A549 (cell line): ENCODE results near the gene MYH15. TPM values are rescaled to one million over a fixed set of nuclear protein-coding genes. Genes with fewer than 3 reads are reported as not detected.
A peak's percentile ranks its signal among the peaks of the same experiment; 100 is the strongest.

Source experiments
- ATAC-seq, 2 experiments: fragments of 200-7000 bp in 1 of 2; fragments of >200 bp in 1 of 2; cut with Nextera tagmentation in 1 of 2; cut with Tn5 transposase in 1 of 2; 3 replicates each; pipeline versions ENCODE4 v1.8.0 to v1.9.1; 2018 to 2020; ENCODE audit warnings: mild to moderate bottlenecking in 1 of 2, moderate library complexity in 1 of 2
- CTCF ChIA-PET: fragments of 300-600 bp; sonication (Branson Sonifier 250); formaldehyde crosslinking; extraction: SDS; loops from one replicate; lab custom pipeline; 2021; ENCODE audit warnings: antibody characterized with exemption, inconsistent platforms; lab: Yijun Ruan, JAX
- POLR2A ChIA-PET: fragments of 350-600 bp; formaldehyde crosslinking; extraction: SDS; loops from one replicate; lab custom pipeline; 2021; ENCODE audit warnings: antibody characterized with exemption, inconsistent platforms; lab: Yijun Ruan, JAX
- DNase-seq, 2 experiments: peaks; one replicate each; pipeline versions ENCODE4 v3.0.0 to v3.0.0-alpha.2; 2011 to 2016; ENCODE audit warnings: low read depth in 1 of 2, low spot score in 1 of 2
- FAIRE-seq: peaks from 2 replicates; lab custom pipeline; 2011; peaks lifted over from hg19 to GRCh38; lab: Jason Lieb, UNC
- H3K27ac ChIP-seq, 2 experiments: fragments of >200 bp; sonication (Bioruptor Twin); formaldehyde crosslinking; 3 replicates each; pipeline ENCODE4 v1.5.1; 2016 to 2017
- H3K4me1 ChIP-seq: fragments of >200 bp; sonication (Bioruptor Twin); formaldehyde crosslinking; 3 replicates; pipeline ENCODE4 v1.6.1; 2016
- H3K4me2 ChIP-seq: fragments of >200 bp; sonication (Bioruptor Twin); formaldehyde crosslinking; 3 replicates; pipeline ENCODE4 v1.6.1; 2016
- H3K4me3 ChIP-seq: fragments of >200 bp; sonication (Bioruptor Twin); formaldehyde crosslinking; 3 replicates; pipeline ENCODE4 v1.5.1; 2016
- H3K9me3 ChIP-seq: fragments of >200 bp; sonication (Bioruptor Twin); formaldehyde crosslinking; 3 replicates; pipeline ENCODE4 v1.6.1; 2016
- BCL3 ChIP-seq: fragments of >200 bp; sonication (Bioruptor Twin); formaldehyde crosslinking; IDR thresholded peaks from 3 replicates; pipeline ENCODE4 v1.6.1; 2016
- BHLHE40 ChIP-seq: IDR thresholded peaks from 2 replicates; pipeline ENCODE4 v1.6.1; 2012; ENCODE audit warnings: low read depth, low read length, inconsistent platforms
- CBX8 ChIP-seq: fragments of 200-600 bp; sonication (generic); IDR thresholded peaks from 2 replicates; pipeline ENCODE4 v1.6.1; 2016
- CEBPB ChIP-seq, 2 experiments: fragments of >200 bp in 1 of 2; sonication (Bioruptor Twin) in 1 of 2; formaldehyde crosslinking in 1 of 2; IDR thresholded peaks; 2 replicates each; pipeline ENCODE4 v1.6.1; 2012 to 2016
- CTCF ChIP-seq: fragments of >200 bp; sonication (Bioruptor Twin); formaldehyde crosslinking; IDR thresholded peaks from 3 replicates; pipeline ENCODE4 v1.5.1; 2016
- EHF ChIP-seq: fragments of 250-450 bp; sonication (Bioruptor Pico); IDR thresholded peaks from 2 replicates; pipeline ENCODE4 v1.5.0; 2020; ENCODE audit warnings: mild to moderate bottlenecking
- FOSB ChIP-seq: fragments of 250-450 bp; sonication (Bioruptor Pico); IDR thresholded peaks from 2 replicates; pipeline ENCODE4 v1.5.0; 2020; ENCODE audit warnings: mild to moderate bottlenecking, moderate library complexity
- FOXS1 ChIP-seq: fragments of 250-450 bp; sonication (Bioruptor Pico); IDR thresholded peaks from 2 replicates; pipeline ENCODE4 v1.5.0; 2020; ENCODE audit warnings: mild to moderate bottlenecking, moderate library complexity
- HDAC2 ChIP-seq: fragments of 200-600 bp; sonication (generic); IDR thresholded peaks from 2 replicates; pipeline ENCODE4 v1.6.1; 2016
- HOXA7 ChIP-seq: fragments of 250-450 bp; sonication (Bioruptor Pico); IDR thresholded peaks from 2 replicates; pipeline ENCODE4 v1.5.0; 2020; ENCODE audit warnings: mild to moderate bottlenecking, moderate library complexity
- HOXB13 ChIP-seq: fragments of 250-450 bp; sonication (Bioruptor Pico); IDR thresholded peaks from 2 replicates; pipeline ENCODE4 v1.5.0; 2020; ENCODE audit warnings: low read depth, mild to moderate bottlenecking, moderate library complexity
- JUN ChIP-seq, 2 experiments: fragments of >200 bp; sonication (Bioruptor Twin); formaldehyde crosslinking; IDR thresholded peaks; 2 replicates in 1 of 2; 3 replicates in 1 of 2; pipeline ENCODE4 v1.6.1; 2016 to 2017
- JUNB ChIP-seq: fragments of >200 bp; sonication (Bioruptor Twin); formaldehyde crosslinking; IDR thresholded peaks from 2 replicates; pipeline ENCODE4 v1.6.1; 2016
- KDM1A ChIP-seq: fragments of 200-600 bp; sonication (generic); IDR thresholded peaks from 2 replicates; pipeline ENCODE4 v1.6.1; 2016; ENCODE audit warnings: low read depth, mild to moderate bottlenecking
- MAFK ChIP-seq: fragments of 450-650 bp; IDR thresholded peaks from 2 replicates; pipeline ENCODE4 v1.6.1; 2014; ENCODE audit not compliant: partially characterized antibody
- MAZ ChIP-seq: fragments of 150-350 bp; IDR thresholded peaks from 2 replicates; pipeline ENCODE4 v1.6.1; 2014; ENCODE audit warnings: antibody characterized with exemption, low read depth, low read length, borderline replicate concordance
- PHF8 ChIP-seq: fragments of 200-600 bp; sonication (generic); IDR thresholded peaks from 2 replicates; pipeline ENCODE4 v1.6.1; 2016; ENCODE audit warnings: low read depth, mild to moderate bottlenecking, antibody characterized with exemption, moderate library complexity, borderline replicate concordance
- POLR2A ChIP-seq: IDR thresholded peaks from 2 replicates; pipeline ENCODE4 v1.6.1; 2012; ENCODE audit warnings: mild to moderate bottlenecking, low read length
- POLR2AphosphoS2 ChIP-seq: conservative IDR thresholded peaks from 2 replicates; pipeline ENCODE4 v1.6.1; 2012; ENCODE audit warnings: low read length, improper control_type of control experiment, inconsistent platforms
- RARB ChIP-seq: fragments of 250-450 bp; sonication (Bioruptor Pico); IDR thresholded peaks from 2 replicates; pipeline ENCODE4 v1.8.0; 2021; ENCODE audit warnings: mild to moderate bottlenecking, moderate library complexity
- RCOR1 ChIP-seq: fragments of 150-350 bp; IDR thresholded peaks from 2 replicates; pipeline ENCODE4 v1.6.1; 2014; ENCODE audit warnings: antibody characterized with exemption, low read length, low read depth
- RFX5 ChIP-seq: fragments of 450-650 bp; IDR thresholded peaks from 2 replicates; pipeline ENCODE4 v1.7.1; 2014; ENCODE audit warnings: antibody characterized with exemption, mild to moderate bottlenecking, moderate library complexity
- RNF2 ChIP-seq: fragments of 200-600 bp; sonication (generic); IDR thresholded peaks from 2 replicates; pipeline ENCODE4 v1.6.1; 2016; ENCODE audit warnings: low read depth, mild to moderate bottlenecking, antibody characterized with exemption, moderate library complexity, borderline replicate concordance
- SMC3 ChIP-seq: fragments of >200 bp; sonication (Bioruptor Twin); formaldehyde crosslinking; IDR thresholded peaks from 3 replicates; pipeline ENCODE4 v1.6.1; 2018; ENCODE audit warnings: inconsistent platforms
- TFCP2L1 ChIP-seq: fragments of 250-450 bp; sonication (Bioruptor Pico); IDR thresholded peaks from 2 replicates; pipeline ENCODE4 v1.5.0; 2021; ENCODE audit warnings: mild to moderate bottlenecking
- TP53 ChIP-seq: fragments of 250-450 bp; sonication (Bioruptor Pico); IDR thresholded peaks from 2 replicates; pipeline ENCODE4 v1.5.0; 2021; ENCODE audit warnings: mild to moderate bottlenecking, moderate library complexity
- USF2 ChIP-seq: fragments of 450-650 bp; IDR thresholded peaks from 2 replicates; pipeline ENCODE4 v1.6.1; 2014; ENCODE audit warnings: antibody characterized with exemption
- ZC3H11A ChIP-seq: fragments of 450-650 bp; IDR thresholded peaks from 2 replicates; pipeline ENCODE4 v1.6.1; 2014; ENCODE audit warnings: antibody characterized with exemption, mild to moderate bottlenecking
- ZFP36 ChIP-seq: fragments of 450-650 bp; IDR thresholded peaks from 2 replicates; pipeline ENCODE4 v1.6.1; 2014; ENCODE audit warnings: borderline replicate concordance; ENCODE audit not compliant: partially characterized antibody
- WGBS: methylation state at CpG from one replicate; pipeline ENCODE4 v1.1.6; 2017; ENCODE audit errors: missing lambda C conversion rate; 5-methylcytosine and 5-hydroxymethylcytosine counted together
- polyA plus RNA-seq, 4 experiments: library from polyadenylated mRNA; depleted of rRNA in 3 of 4; stranded (reverse); fragments of >200 nt; fragmentation: RNase III in 1 of 4; extraction: RNeasy Plus Mini Kit Qiagen cat#74134 plus additional on column Dnase treatment in 1 of 4; gene quantifications; 2 replicates in 3 of 4; 3 replicates in 1 of 4; pipeline ENCODE4 v1.2.3, GENCODE V29; 2011 to 2017
- TF ChIP-seq, protein P1 (sequence below): fragments of 150-350 bp; IDR thresholded peaks from 2 replicates; pipeline ENCODE4 v1.6.1; 2014; ENCODE audit warnings: low read depth, mild to moderate bottlenecking, low read length
- TF ChIP-seq, protein P2 (sequence below): fragments of >200 bp; sonication (Bioruptor Twin); formaldehyde crosslinking; IDR thresholded peaks from 2 replicates; pipeline ENCODE4 v1.6.1; 2016
- TF ChIP-seq, protein P3 (sequence below): IDR thresholded peaks from 2 replicates; pipeline ENCODE4 v1.6.1; 2012

Gene MYH15
- polyA plus RNA-seq, 2 of the 4 experiments (the other 2 are of a cell fraction), result 0.39 to 1.7 TPM

GRCh38 chr3:108343491-108343890 is 166.9 kb downstream of the MYH15 start:
- Histone ChIP-seq H3K4me2 (no peak overlapping the region), H3K4me1 (no peaks in the 10 kb centered on the region), H3K9me3 (no peaks in the 10 kb centered on the region), H3K4me3 (no peak overlapping the region), H3K27ac (no peak overlapping the region)
- TF ChIP-seq JUN (IDR thresholded peaks at IDR 0.05), result no peak
- TF ChIP-seq KDM1A, result no peak
- TF ChIP-seq CBX8, result no peak
- no peak for TF ChIP-seq EHF (CRISPR knock-in tag)
- no peak for TF ChIP-seq MAFK
- TF ChIP-seq, protein P1, sequence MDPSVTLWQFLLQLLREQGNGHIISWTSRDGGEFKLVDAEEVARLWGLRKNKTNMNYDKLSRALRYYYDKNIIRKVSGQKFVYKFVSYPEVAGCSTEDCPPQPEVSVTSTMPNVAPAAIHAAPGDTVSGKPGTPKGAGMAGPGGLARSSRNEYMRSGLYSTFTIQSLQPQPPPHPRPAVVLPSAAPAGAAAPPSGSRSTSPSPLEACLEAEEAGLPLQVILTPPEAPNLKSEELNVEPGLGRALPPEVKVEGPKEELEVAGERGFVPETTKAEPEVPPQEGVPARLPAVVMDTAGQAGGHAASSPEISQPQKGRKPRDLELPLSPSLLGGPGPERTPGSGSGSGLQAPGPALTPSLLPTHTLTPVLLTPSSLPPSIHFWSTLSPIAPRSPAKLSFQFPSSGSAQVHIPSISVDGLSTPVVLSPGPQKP, result no peak
- no peak for TF ChIP-seq SMC3
- TF ChIP-seq ZC3H11A, result no peak
- TF ChIP-seq HDAC2, result no peak
- TF ChIP-seq, protein P2, sequence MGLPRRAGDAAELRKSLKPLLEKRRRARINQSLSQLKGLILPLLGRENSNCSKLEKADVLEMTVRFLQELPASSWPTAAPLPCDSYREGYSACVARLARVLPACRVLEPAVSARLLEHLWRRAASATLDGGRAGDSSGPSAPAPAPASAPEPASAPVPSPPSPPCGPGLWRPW, result no peak
- no peak for TF ChIP-seq POLR2AphosphoS2
- no peak for TF ChIP-seq RNF2
- no peak for TF ChIP-seq FOSB (CRISPR knock-in tag)
- TF ChIP-seq RARB, result no peak
- TF ChIP-seq CEBPB (IDR thresholded peaks at IDR 0.05), result no peak
- no peak for TF ChIP-seq JUNB
- no peak for TF ChIP-seq HOXB13 (CRISPR knock-in tag)
- TF ChIP-seq FOXS1 (CRISPR knock-in tag), result no peak
- TF ChIP-seq CTCF, result no peak
- TF ChIP-seq MAZ, result no peak
- ChIA-PET POLR2A (no interaction called here), CTCF (interaction anchor here (1.3 kb wide), 1 partner anchor 11 kb away, joined by 3 read pairs; no protein-coding TSS in a partner anchor)
- no peak for DNase-seq
- ATAC-seq, result no peak
- WGBS, result 41% methylated on average over 4 of the region's 4 CpGs
- FAIRE-seq, result no peak

- no peak for DNase-seq
- CTCF ChIA-PET, result interaction anchor here (1.3 kb wide), 1 partner anchor 11 kb away, joined by 3 read pairs; no protein-coding TSS in a partner anchor
- no peak for ATAC-seq
- FAIRE-seq, result peak; percentile 13
- Histone ChIP-seq H3K9me3 (no peaks in the 10 kb centered on the region), H3K4me1 (no peaks in the 10 kb centered on the region), H3K4me3 (no peak overlapping the region), H3K4me2 (no peak overlapping the region), H3K27ac (no peak overlapping the region)
- POLR2A ChIA-PET, result no interaction called here
- no peak for TF ChIP-seq RCOR1
- TF ChIP-seq BHLHE40, result no peak
- no peak for TF ChIP-seq MAFK
- no peak for TF ChIP-seq TFCP2L1 (CRISPR knock-in tag)
- TF ChIP-seq KDM1A, result no peak
- TF ChIP-seq TP53 (CRISPR knock-in tag), result no peak
- TF ChIP-seq SMC3, result no peak
- no peak for TF ChIP-seq CEBPB (IDR thresholded peaks at IDR 0.05)
- TF ChIP-seq RFX5, result no peak
- TF ChIP-seq MAZ, result no peak
- TF ChIP-seq HOXB13 (CRISPR knock-in tag), result no peak
- TF ChIP-seq HOXA7 (CRISPR knock-in tag), result no peak
- no peak for TF ChIP-seq USF2
- no peak for TF ChIP-seq BCL3
- TF ChIP-seq PHF8, result no peak
- TF ChIP-seq RNF2, result no peak
- TF ChIP-seq, protein P3, sequence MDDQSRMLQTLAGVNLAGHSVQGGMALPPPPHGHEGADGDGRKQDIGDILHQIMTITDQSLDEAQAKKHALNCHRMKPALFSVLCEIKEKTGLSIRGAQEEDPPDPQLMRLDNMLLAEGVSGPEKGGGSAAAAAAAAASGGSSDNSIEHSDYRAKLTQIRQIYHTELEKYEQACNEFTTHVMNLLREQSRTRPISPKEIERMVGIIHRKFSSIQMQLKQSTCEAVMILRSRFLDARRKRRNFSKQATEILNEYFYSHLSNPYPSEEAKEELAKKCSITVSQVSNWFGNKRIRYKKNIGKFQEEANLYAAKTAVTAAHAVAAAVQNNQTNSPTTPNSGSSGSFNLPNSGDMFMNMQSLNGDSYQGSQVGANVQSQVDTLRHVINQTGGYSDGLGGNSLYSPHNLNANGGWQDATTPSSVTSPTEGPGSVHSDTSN, result no peak
- TF ChIP-seq ZFP36, result no peak
- TF ChIP-seq ZC3H11A, result no peak
- no peak for TF ChIP-seq POLR2A
- WGBS, result 51% methylated on average over 4 of the region's 4 CpGs
These were observed 167.4 kb downstream of the MYH15 start for GRCh38 chr3:108342837-108343486.
